ENCODE data around the gene SOBP.

The SOBP gene

DNA sequence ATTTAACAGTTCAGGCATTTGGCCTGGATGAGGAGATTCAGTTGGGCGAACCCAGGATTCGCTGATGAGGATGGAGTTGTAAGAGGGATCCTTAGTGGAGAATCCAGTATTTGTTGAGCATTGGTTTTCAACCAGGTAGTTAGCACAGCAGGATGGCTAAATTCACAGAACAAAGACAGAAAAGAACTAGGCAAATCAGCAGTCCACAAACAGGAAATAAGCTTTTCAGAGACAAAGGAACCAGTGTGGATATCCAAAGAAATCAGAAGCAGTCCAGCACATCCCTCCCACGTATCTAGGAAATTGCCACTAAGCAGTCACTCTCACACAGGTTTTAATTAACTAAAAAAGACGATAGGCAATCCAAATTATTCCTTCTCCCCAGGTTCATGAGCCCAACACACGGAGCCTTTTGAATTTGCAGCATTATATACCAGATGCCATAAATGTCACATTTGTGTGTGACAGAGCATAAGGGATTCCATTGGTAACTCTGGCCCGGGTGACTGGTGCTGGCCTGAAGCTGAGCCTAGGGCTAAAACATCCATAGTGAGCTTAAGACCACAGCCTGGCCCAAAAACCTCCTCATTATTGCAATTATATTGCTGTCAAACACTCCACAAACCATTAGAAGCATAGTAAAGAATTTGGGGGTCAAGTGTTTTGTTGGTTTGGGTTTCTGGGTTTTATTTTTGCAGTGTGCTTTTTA is 131.5 kb downstream of the SOBP start:
- no peaks in the 10 kb centered on the region for H3K27me3 ChIP-seq (ENCODE audit: control insufficient read depth in 1 of 2, insufficient read depth in 2 of 2, low read length in 2 of 2)
- no peak overlapping the region for H3K27ac ChIP-seq (ENCODE audit: low read depth, low read length)
- no peak overlapping the region for H3K4me3 ChIP-seq (ENCODE audit: low read depth in 1 of 2, low read length in 2 of 2)
- no peak overlapping the region for H3K9ac ChIP-seq (ENCODE audit: low read depth in 1 of 2, low read length in 2 of 2)
- no peaks in the 10 kb centered on the region for H3K9me3 ChIP-seq (ENCODE audit: control insufficient read depth in 1 of 2, low read length in 2 of 2)
- H3K4me1 ChIP-seq (ENCODE audit: control insufficient read depth in 1 of 2, insufficient read depth in 2 of 2, low read length in 2 of 2): no peaks in the 10 kb centered on the region
- H3K36me3 ChIP-seq (ENCODE audit: control insufficient read depth in 1 of 2, insufficient read depth in 2 of 2, low read length in 2 of 2): no peaks in the 10 kb centered on the region

GRCh38 chr6:107622269-107622668 is 132.4 kb downstream of the SOBP start:
- no peak overlapping the region for H3K9ac ChIP-seq (ENCODE audit: low read depth in 1 of 2, low read length in 2 of 2)
- no peak overlapping the region for H3K27ac ChIP-seq (ENCODE audit: low read depth, low read length)
- no peaks in the 10 kb centered on the region for H3K9me3 ChIP-seq (ENCODE audit: control insufficient read depth in 1 of 2, low read length in 2 of 2)
- H3K4me3 ChIP-seq (ENCODE audit: low read depth in 1 of 2, low read length in 2 of 2): no peak overlapping the region
- H3K36me3 ChIP-seq (ENCODE audit: control insufficient read depth in 1 of 2, insufficient read depth in 2 of 2, low read length in 2 of 2): no peaks in the 10 kb centered on the region
- H3K4me1 ChIP-seq (ENCODE audit: control insufficient read depth in 1 of 2, insufficient read depth in 2 of 2, low read length in 2 of 2): no peaks in the 10 kb centered on the region
- no peaks in the 10 kb centered on the region for H3K27me3 ChIP-seq (ENCODE audit: control insufficient read depth in 1 of 2, insufficient read depth in 2 of 2, low read length in 2 of 2)

DNA sequence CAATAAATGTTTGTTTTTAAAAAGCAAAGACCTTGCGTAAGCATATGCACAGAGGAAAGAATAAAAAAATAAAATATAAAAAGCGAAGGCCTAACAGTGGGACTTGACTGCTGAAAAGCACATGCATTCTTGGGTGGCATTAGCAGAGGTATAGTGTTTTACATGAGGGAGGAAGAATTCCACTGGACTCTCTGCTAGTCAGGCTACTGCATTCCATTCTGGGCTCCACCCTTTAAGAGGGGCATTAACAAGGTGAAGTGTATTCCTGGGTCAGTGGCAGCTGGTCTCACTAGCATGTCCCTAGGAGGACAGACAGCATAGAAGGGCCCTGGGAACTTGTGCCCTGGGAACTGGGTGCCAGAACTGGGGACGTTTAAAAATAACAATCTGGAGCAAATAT is 134.1 kb downstream of the SOBP start:
- Histone ChIP-seq H3K27ac (ENCODE audit: low read depth, low read length) (no peak overlapping the region), H3K4me3 (ENCODE audit: low read depth in 1 of 2, low read length in 2 of 2) (no peak overlapping the region), H3K4me1 (ENCODE audit: control insufficient read depth in 1 of 2, insufficient read depth in 2 of 2, low read length in 2 of 2) (no peaks in the 10 kb centered on the region), H3K9ac (ENCODE audit: low read depth in 1 of 2, low read length in 2 of 2) (no peak overlapping the region), H3K36me3 (ENCODE audit: control insufficient read depth in 1 of 2, insufficient read depth in 2 of 2, low read length in 2 of 2) (no peaks in the 10 kb centered on the region), H3K9me3 (ENCODE audit: control insufficient read depth in 1 of 2, low read length in 2 of 2) (no peaks in the 10 kb centered on the region), H3K27me3 (ENCODE audit: control insufficient read depth in 1 of 2, insufficient read depth in 2 of 2, low read length in 2 of 2) (no peaks in the 10 kb centered on the region)

DNA sequence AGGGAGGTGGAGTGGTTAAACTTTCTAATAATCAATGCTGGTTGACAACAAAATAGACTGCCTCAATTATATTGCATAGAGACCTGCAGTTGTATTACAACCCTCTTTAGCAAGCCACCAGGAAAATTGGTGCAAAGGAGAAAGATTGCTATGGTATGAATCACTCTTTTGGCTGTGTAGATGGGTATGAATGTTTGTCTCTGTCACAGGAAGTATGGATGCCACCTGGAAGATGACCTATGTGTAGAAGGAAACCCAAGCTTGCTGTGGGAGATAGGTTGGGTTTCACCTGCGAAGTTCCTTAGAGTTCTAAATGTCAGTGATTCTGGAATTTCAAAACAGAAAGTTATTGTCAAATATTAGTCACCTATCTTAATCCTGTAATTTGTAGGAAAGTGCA is 134.6 kb downstream of the SOBP start:
- no peaks in the 10 kb centered on the region for H3K4me1 ChIP-seq (ENCODE audit: control insufficient read depth in 1 of 2, insufficient read depth in 2 of 2, low read length in 2 of 2)
- no peak overlapping the region for H3K4me3 ChIP-seq (ENCODE audit: low read depth in 1 of 2, low read length in 2 of 2)
- H3K9me3 ChIP-seq (ENCODE audit: control insufficient read depth in 1 of 2, low read length in 2 of 2): no peaks in the 10 kb centered on the region
- no peaks in the 10 kb centered on the region for H3K27me3 ChIP-seq (ENCODE audit: control insufficient read depth in 1 of 2, insufficient read depth in 2 of 2, low read length in 2 of 2)
- H3K9ac ChIP-seq (ENCODE audit: low read depth in 1 of 2, low read length in 2 of 2): no peak overlapping the region
- no peak overlapping the region for H3K27ac ChIP-seq (ENCODE audit: low read depth, low read length)
- H3K36me3 ChIP-seq (ENCODE audit: control insufficient read depth in 1 of 2, insufficient read depth in 2 of 2, low read length in 2 of 2): no peaks in the 10 kb centered on the region

DNA sequence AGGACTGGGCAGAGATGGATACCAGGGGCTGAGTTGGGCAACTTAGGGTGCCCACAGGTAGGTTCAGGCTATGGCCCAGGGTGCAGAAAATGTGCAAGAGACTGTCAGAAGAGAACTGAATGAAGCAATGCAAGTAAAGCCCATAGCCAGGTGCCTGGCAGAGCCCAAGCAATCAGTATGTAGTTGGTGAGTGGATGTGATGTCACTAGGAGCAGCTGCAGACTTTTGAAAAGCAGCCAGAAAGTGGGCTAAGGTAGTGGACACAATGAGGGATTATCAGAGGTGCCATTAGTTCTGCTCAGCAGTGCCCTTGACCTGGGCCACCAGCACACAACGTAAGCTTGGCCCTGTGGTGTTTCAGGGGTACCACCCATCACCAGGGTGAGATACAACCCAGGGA is 135.3 kb downstream of the SOBP start:
- no peak overlapping the region for H3K27ac ChIP-seq (ENCODE audit: low read depth, low read length)
- H3K27me3 ChIP-seq (ENCODE audit: control insufficient read depth in 1 of 2, insufficient read depth in 2 of 2, low read length in 2 of 2): no peaks in the 10 kb centered on the region
- no peak overlapping the region for H3K4me3 ChIP-seq (ENCODE audit: low read depth in 1 of 2, low read length in 2 of 2)
- H3K9me3 ChIP-seq (ENCODE audit: control insufficient read depth in 1 of 2, low read length in 2 of 2): no peaks in the 10 kb centered on the region
- no peaks in the 10 kb centered on the region for H3K4me1 ChIP-seq (ENCODE audit: control insufficient read depth in 1 of 2, insufficient read depth in 2 of 2, low read length in 2 of 2)
- no peaks in the 10 kb centered on the region for H3K36me3 ChIP-seq (ENCODE audit: control insufficient read depth in 1 of 2, insufficient read depth in 2 of 2, low read length in 2 of 2)
- no peak overlapping the region for H3K9ac ChIP-seq (ENCODE audit: low read depth in 1 of 2, low read length in 2 of 2)

GRCh38 chr6:107626645-107627044 is 136.7 kb downstream of the SOBP start:
- H3K36me3 ChIP-seq (ENCODE audit: control insufficient read depth in 1 of 2, insufficient read depth in 2 of 2, low read length in 2 of 2): no peaks in the 10 kb centered on the region
- no peak overlapping the region for H3K9ac ChIP-seq (ENCODE audit: low read depth in 1 of 2, low read length in 2 of 2)
- H3K27ac ChIP-seq (ENCODE audit: low read depth, low read length): no peak overlapping the region
- peaks cover 0 to 4% of the 10 kb centered on the region in 2 donors for H3K27me3 ChIP-seq (ENCODE audit: control insufficient read depth in 1 of 2, insufficient read depth in 2 of 2, low read length in 2 of 2)
- H3K4me1 ChIP-seq (ENCODE audit: control insufficient read depth in 1 of 2, insufficient read depth in 2 of 2, low read length in 2 of 2): no peaks in the 10 kb centered on the region
- no peaks in the 10 kb centered on the region for H3K9me3 ChIP-seq (ENCODE audit: control insufficient read depth in 1 of 2, low read length in 2 of 2)
- no peak overlapping the region for H3K4me3 ChIP-seq (ENCODE audit: low read depth in 1 of 2, low read length in 2 of 2)

DNA sequence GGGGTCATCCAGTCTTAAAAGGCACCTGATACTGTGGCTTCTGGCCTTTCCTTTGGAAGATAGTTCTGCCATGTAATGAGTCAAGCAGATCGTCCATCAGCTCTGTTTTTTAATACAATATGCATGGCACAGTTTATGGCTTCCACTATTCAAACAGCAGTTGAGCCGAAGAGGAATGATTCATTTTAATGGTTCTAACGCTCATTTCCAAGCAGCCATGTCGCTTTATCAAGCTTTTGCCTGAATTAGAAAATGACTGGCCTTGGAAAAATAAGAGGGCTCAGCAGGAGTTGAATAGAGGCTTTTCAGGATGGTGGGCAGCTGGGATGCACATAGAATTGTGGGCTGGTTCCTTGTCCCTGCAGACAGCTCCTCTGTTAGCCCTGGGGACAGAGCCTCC is 138.1 kb downstream of the SOBP start:
- H3K9ac ChIP-seq (ENCODE audit: low read depth in 1 of 2, low read length in 2 of 2): no peak overlapping the region
- H3K9me3 ChIP-seq (ENCODE audit: control insufficient read depth in 1 of 2, low read length in 2 of 2): no peaks in the 10 kb centered on the region
- no peaks in the 10 kb centered on the region for H3K36me3 ChIP-seq (ENCODE audit: control insufficient read depth in 1 of 2, insufficient read depth in 2 of 2, low read length in 2 of 2)
- H3K27ac ChIP-seq (ENCODE audit: low read depth, low read length): no peak overlapping the region
- no peak overlapping the region for H3K4me3 ChIP-seq (ENCODE audit: low read depth in 1 of 2, low read length in 2 of 2)
- peaks cover 0 to 14% of the 10 kb centered on the region in 2 donors for H3K27me3 ChIP-seq (ENCODE audit: control insufficient read depth in 1 of 2, insufficient read depth in 2 of 2, low read length in 2 of 2)
- H3K4me1 ChIP-seq (ENCODE audit: control insufficient read depth in 1 of 2, insufficient read depth in 2 of 2, low read length in 2 of 2): no peaks in the 10 kb centered on the region

DNA sequence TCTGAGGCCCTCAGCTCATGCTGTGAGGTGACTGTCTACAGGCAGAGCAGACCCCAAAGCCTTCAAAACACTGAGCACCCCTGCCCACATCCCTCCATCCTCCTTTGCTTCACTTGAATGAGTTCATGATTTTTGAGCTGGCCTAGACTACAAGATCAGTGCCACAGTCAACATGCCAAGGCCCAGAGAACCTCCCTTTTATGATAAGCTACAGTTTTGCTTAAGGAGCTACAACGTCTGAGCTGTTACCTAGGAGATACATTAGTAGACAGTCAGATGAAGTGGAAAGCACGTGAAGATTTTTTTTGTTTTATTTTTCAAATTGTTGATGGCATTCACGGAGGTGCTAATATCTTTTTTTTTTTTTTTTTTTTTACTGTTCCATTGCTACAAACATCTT is 139.0 kb downstream of the SOBP start:
- Histone ChIP-seq H3K9ac (ENCODE audit: low read depth in 1 of 2, low read length in 2 of 2) (no peak overlapping the region), H3K27ac (ENCODE audit: low read depth, low read length) (no peak overlapping the region), H3K4me3 (ENCODE audit: low read depth in 1 of 2, low read length in 2 of 2) (no peak overlapping the region), H3K27me3 (ENCODE audit: control insufficient read depth in 1 of 2, insufficient read depth in 2 of 2, low read length in 2 of 2) (peaks cover 4 to 22% of the 10 kb centered on the region in 2 donors), H3K9me3 (ENCODE audit: control insufficient read depth in 1 of 2, low read length in 2 of 2) (no peaks in the 10 kb centered on the region), H3K36me3 (ENCODE audit: control insufficient read depth in 1 of 2, insufficient read depth in 2 of 2, low read length in 2 of 2) (no peaks in the 10 kb centered on the region), H3K4me1 (ENCODE audit: control insufficient read depth in 1 of 2, insufficient read depth in 2 of 2, low read length in 2 of 2) (no peaks in the 10 kb centered on the region)

GRCh38 chr6:107629548-107630129 is 139.7 kb downstream of the SOBP start:
- no peaks in the 10 kb centered on the region for H3K36me3 ChIP-seq (ENCODE audit: control insufficient read depth in 1 of 2, insufficient read depth in 2 of 2, low read length in 2 of 2)
- peaks cover 4 to 22% of the 10 kb centered on the region in 2 donors for H3K27me3 ChIP-seq (ENCODE audit: control insufficient read depth in 1 of 2, insufficient read depth in 2 of 2, low read length in 2 of 2)
- no peak overlapping the region for H3K9ac ChIP-seq (ENCODE audit: low read depth in 1 of 2, low read length in 2 of 2)
- no peak overlapping the region for H3K4me3 ChIP-seq (ENCODE audit: low read depth in 1 of 2, low read length in 2 of 2)
- no peaks in the 10 kb centered on the region for H3K4me1 ChIP-seq (ENCODE audit: control insufficient read depth in 1 of 2, insufficient read depth in 2 of 2, low read length in 2 of 2)
- H3K27ac ChIP-seq (ENCODE audit: low read depth, low read length): no peak overlapping the region
- H3K9me3 ChIP-seq (ENCODE audit: control insufficient read depth in 1 of 2, low read length in 2 of 2): no peaks in the 10 kb centered on the region

- Histone ChIP-seq H3K4me3 (ENCODE audit: low read depth in 1 of 2, low read length in 2 of 2) (no peak overlapping the region), H3K9ac (ENCODE audit: low read depth in 1 of 2, low read length in 2 of 2) (no peak overlapping the region), H3K36me3 (ENCODE audit: control insufficient read depth in 1 of 2, insufficient read depth in 2 of 2, low read length in 2 of 2) (no peaks in the 10 kb centered on the region), H3K4me1 (ENCODE audit: control insufficient read depth in 1 of 2, insufficient read depth in 2 of 2, low read length in 2 of 2) (no peaks in the 10 kb centered on the region), H3K27me3 (ENCODE audit: control insufficient read depth in 1 of 2, insufficient read depth in 2 of 2, low read length in 2 of 2) (peaks cover 9 to 27% of the 10 kb centered on the region in 2 donors), H3K9me3 (ENCODE audit: control insufficient read depth in 1 of 2, low read length in 2 of 2) (no peaks in the 10 kb centered on the region), H3K27ac (ENCODE audit: low read depth, low read length) (no peak overlapping the region)
Observed at GRCh38 chr6:107630348-107630977, 140.5 kb downstream of the SOBP start.

All from duodenal mucosa (tissue), 2 donors.